BE2C (cell line): ENCODE data around the gene C22orf23.

Experiments used
- DNase-seq: peaks from one replicate; pipeline ENCODE4 v3.0.0-alpha.2; 2020
- H3K27me3 ChIP-seq: fragments of 250-450 bp; sonication (Bioruptor Pico); 2 replicates; pipeline ENCODE4 v1.5.1; 2020; ENCODE audit warnings: mild to moderate bottlenecking
- H3K36me3 ChIP-seq: fragments of 250-450 bp; sonication (Bioruptor Pico); 2 replicates; pipeline ENCODE4 v1.5.1; 2020; ENCODE audit warnings: mild to moderate bottlenecking
- H3K4me1 ChIP-seq: fragments of 250-450 bp; sonication (Bioruptor Pico); 2 replicates; pipeline ENCODE4 v1.5.1; 2020
- H3K4me3 ChIP-seq: 2 replicates; pipeline ENCODE4 v1.5.1; 2011; ENCODE audit warnings: low read depth, low read length
- H3K9me3 ChIP-seq: fragments of 250-450 bp; sonication (Bioruptor Pico); 2 replicates; pipeline ENCODE4 v1.5.1; 2020
- TF ChIP-seq, protein P1 (sequence below): IDR thresholded peaks from 2 replicates; pipeline ENCODE4 v1.5.1; 2012; ENCODE audit warnings: mild to moderate bottlenecking, low read depth, low read length

Gene C22orf23

DNA sequence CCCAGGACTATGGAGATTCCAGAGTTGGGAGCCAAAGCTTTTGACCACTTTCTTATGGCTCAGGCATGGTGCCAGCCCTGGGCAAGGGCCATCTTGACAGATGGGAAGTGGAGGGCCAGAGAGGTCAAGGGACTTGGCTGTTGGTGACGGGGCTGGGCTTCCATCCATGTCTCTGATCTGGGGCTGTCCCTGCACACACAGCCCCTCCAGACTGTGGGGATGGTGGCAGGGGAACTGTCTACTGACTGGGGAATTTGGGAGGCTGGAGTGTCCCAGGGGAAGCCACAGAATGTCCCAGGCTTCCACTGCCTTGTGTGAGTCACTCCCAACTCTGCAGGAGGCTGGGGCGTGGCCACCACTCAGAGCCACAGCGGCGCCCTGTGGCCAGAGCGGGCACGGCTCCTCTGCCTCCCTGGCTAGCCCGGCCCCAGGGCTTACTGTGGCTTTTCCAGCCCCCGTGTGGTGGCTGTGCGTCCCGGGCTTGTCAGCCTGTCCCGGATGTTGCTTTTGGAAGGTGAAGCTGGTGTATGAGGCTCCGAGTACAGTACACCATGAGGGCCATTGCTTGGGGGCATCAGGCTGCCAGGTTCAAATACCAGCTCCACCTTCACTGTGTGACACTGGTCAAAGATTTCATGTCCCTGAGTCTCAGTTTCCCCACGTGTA, 19.6 kb downstream of the C22orf23 start:
- peaks cover 7% of the 10 kb centered on the region for H3K4me1 ChIP-seq
- peaks cover 9% of the 10 kb centered on the region for H3K36me3 ChIP-seq
- peak; percentile 95 for DNase-seq
- TF ChIP-seq, protein P1, sequence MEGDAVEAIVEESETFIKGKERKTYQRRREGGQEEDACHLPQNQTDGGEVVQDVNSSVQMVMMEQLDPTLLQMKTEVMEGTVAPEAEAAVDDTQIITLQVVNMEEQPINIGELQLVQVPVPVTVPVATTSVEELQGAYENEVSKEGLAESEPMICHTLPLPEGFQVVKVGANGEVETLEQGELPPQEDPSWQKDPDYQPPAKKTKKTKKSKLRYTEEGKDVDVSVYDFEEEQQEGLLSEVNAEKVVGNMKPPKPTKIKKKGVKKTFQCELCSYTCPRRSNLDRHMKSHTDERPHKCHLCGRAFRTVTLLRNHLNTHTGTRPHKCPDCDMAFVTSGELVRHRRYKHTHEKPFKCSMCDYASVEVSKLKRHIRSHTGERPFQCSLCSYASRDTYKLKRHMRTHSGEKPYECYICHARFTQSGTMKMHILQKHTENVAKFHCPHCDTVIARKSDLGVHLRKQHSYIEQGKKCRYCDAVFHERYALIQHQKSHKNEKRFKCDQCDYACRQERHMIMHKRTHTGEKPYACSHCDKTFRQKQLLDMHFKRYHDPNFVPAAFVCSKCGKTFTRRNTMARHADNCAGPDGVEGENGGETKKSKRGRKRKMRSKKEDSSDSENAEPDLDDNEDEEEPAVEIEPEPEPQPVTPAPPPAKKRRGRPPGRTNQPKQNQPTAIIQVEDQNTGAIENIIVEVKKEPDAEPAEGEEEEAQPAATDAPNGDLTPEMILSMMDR, result peak; percentile 96
- no peak overlapping the region for H3K4me3 ChIP-seq
- H3K9me3 ChIP-seq, result no peaks in the 10 kb centered on the region
- no peaks in the 10 kb centered on the region for H3K27me3 ChIP-seq

DNA sequence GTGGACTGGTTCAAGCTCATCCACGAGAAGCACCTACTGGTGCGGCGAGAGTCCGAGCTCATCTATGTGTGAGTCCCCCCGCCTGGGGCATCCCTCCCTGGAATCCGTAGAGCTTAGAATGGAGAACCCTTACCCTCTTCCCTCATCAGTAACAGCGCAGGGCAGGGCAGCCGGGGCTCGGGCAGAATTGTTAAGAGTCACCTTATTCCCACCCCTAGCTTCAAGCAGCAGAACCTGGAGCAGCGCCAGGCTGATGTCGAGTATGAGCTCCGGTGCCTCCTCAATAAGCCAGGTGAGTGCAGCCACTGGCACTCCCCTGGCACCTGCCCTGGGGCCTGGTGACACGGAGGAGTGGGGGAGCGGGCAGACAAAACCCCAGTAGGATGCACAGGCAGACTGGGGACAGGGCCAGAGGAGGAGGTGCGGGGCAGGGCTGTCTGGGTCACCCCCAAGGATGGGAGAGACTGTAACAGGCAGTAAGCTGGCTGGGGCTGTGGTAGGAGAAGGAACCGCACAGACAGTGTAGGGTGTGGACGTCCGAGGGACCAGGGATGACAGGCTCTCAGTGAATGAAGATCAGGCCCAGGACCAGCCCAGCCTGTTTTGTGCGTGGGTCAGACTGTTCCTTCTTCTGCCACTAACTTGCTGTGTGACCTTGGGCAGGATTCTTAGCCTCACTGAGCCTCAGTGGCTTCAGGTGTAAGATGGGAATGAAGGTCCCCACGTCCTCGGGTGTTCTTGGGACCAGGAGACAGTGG, 20.4 kb downstream of the C22orf23 start:
- peaks cover 9% of the 10 kb centered on the region for H3K36me3 ChIP-seq
- H3K27me3 ChIP-seq, result no peaks in the 10 kb centered on the region
- H3K4me3 ChIP-seq, result no peak overlapping the region
- H3K9me3 ChIP-seq, result no peaks in the 10 kb centered on the region
- TF ChIP-seq, protein P1, result no peak
- DNase-seq, result no peak
- peaks cover 7% of the 10 kb centered on the region for H3K4me1 ChIP-seq

DNA sequence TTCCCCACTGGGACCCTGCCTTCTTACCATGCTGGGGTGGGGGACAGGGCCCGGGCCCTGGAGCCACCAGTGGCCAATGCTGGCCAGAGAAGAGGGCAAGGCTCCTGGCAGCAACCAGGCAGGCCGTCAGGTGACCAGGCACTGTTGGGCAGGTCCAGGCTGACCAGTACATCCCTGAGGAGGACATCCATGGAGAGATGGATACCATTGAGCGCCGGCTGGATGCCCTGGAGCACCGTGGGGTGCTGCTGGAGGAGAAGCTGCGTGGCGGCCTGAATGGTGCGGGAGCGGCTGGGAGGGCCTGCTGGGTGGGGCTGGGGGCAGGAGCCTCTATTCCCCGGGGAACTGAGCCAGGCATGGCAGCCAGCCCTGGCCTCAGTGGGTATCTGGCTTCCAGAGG, 21.0 kb downstream of the C22orf23 start:
- Histone ChIP-seq H3K9me3 (no peaks in the 10 kb centered on the region), H3K4me1 (peaks cover 7% of the 10 kb centered on the region), H3K4me3 (no peak overlapping the region), H3K27me3 (no peaks in the 10 kb centered on the region), H3K36me3 (peaks cover 9% of the 10 kb centered on the region)
- TF ChIP-seq, protein P1, result no peak
- DNase-seq, result no peak

DNA sequence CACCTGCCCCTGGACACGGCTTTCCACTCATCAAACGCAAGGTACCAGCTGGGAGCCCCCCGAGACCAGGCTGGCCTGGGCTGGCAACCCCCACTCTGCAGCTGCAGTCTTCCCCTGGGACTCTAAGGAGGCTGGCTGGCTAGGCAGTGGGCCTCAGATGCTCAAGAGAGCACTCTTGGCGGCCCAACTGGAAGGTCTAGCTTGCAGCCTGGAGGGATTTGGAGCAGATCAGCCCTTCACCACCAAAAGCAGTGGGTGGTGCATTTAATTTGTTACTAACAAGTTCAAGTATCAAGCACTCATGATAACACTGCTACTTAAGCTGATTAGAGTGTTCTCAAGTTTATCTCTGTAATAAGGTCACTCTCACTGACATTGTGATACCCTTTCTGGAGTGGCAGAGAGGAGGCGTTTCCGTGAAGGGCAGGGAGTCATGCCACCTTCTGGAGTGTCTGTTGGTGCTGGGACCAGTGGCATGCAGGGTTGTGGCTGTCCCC, 21.5 kb downstream of the C22orf23 start:
- Histone ChIP-seq H3K27me3 (no peaks in the 10 kb centered on the region), H3K4me1 (peaks cover 7% of the 10 kb centered on the region), H3K36me3 (peaks cover 9% of the 10 kb centered on the region), H3K9me3 (no peaks in the 10 kb centered on the region), H3K4me3 (no peak overlapping the region)
- DNase-seq, result no peak
- TF ChIP-seq, protein P1, result no peak

DNA sequence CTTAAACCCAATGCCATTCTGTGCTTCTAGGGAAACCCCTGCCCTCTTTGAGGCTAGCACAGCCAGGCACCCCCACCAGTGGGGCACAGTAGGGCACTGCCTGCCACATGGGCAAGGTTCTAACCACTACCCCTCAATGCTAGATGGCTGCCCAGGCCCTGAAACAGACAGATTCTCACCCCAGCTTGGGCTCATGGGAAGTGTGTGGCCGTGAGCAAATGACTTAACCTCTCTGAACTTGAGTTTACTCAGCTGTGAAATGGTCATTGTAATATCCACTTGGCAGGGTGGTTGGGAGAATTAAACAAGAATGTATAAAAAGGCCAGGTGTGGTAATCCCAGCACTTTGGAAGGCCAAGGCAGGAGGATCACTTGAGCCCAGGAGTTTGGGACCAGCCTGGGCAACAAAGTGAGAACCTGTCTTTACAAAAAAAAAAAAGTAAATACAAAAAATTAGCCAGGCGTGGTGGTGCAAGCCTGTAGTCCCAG, 22.4 kb downstream of the C22orf23 start:
- Histone ChIP-seq H3K9me3 (no peaks in the 10 kb centered on the region), H3K4me1 (peaks cover 7% of the 10 kb centered on the region), H3K27me3 (no peaks in the 10 kb centered on the region), H3K36me3 (peaks cover 18% of the 10 kb centered on the region), H3K4me3 (no peak overlapping the region)
- DNase-seq, result no peak
- TF ChIP-seq, protein P1, result no peak
